GM12878 (cell line): ENCODE results near the gene SEC23A. TPM values are rescaled to one million over a fixed set of nuclear protein-coding genes. Genes with fewer than 3 reads are reported as not detected.

Experiments
- ATAC-seq: fragments of 200-7000 bp; cut with Tn5 transposase; 3 replicates; pipeline ENCODE4 v1.9.1; 2020; ENCODE audit warnings: mild to moderate bottlenecking, moderate library complexity
- BruUV-seq: library from RNA; stranded (reverse); fragments of 400-500 nt; replicated peaks from 2 replicates; lab custom pipeline; 2021; lab: Mats Ljungman, UMichigan
- CTCF ChIA-PET: fragments of 300-600 bp; sonication (Branson Sonifier 250); formaldehyde crosslinking; extraction: SDS; loops from one replicate; lab custom pipeline; 2021; ENCODE audit warnings: inconsistent platforms; lab: Yijun Ruan, JAX
- POLR2A ChIA-PET: fragments of 350-600 bp; formaldehyde crosslinking; extraction: SDS; loops from one replicate; lab custom pipeline; 2021; ENCODE audit warnings: inconsistent platforms; lab: Charles Lee
- RAD21 ChIA-PET: fragments of 300-600 bp; sonication (Branson Sonifier 250); formaldehyde crosslinking; loops from one replicate; lab custom pipeline; 2023; ENCODE audit warnings: antibody characterized with exemption; ENCODE audit not compliant: unreplicated experiment; lab: Charles Lee
- SMC1A ChIA-PET: fragments of 300-600 bp; sonication (Branson Sonifier 250); formaldehyde crosslinking; loops from one replicate; lab custom pipeline; 2023; ENCODE audit not compliant: unreplicated experiment, uncharacterized antibody; lab: Charles Lee
- DNase-seq: peaks from one replicate; pipeline ENCODE4 v3.0.0-alpha.2; 2011; ENCODE audit warnings: low read depth, low spot score
- FAIRE-seq: peaks from 3 replicates; lab custom pipeline; 2011; peaks lifted over from hg19 to GRCh38; lab: Jason Lieb, UNC
- H2AFZ ChIP-seq: 2 replicates; pipeline ENCODE4 v1.6.0; 2011; ENCODE audit warnings: low read depth, low read length, control low read depth; ENCODE audit not compliant: control insufficient read depth
- H3K27ac ChIP-seq: 2 replicates; pipeline ENCODE4 v1.5.1; 2011; ENCODE audit warnings: control low read depth; ENCODE audit not compliant: control insufficient read depth, insufficient read depth
- H3K27me3 ChIP-seq, 2 experiments: replicated peaks in 1 of 2; 2 replicates each; pipeline versions ENCODE4 v1.6.0 to v1.6.1; 2011; ENCODE audit warnings: low read length in 1 of 2; ENCODE audit not compliant: control insufficient read depth in 2 of 2, insufficient read depth in 2 of 2
- H3K36me3 ChIP-seq, 2 experiments: 2 replicates each; pipeline ENCODE4 v1.5.1; 2011; ENCODE audit warnings: low read length in 1 of 2; ENCODE audit not compliant: control insufficient read depth in 2 of 2, insufficient read depth in 2 of 2
- H3K4me1 ChIP-seq: 2 replicates; pipeline ENCODE4 v1.6.1; 2011; ENCODE audit warnings: mild to moderate bottlenecking, low read length, moderate library complexity, mixed read lengths; ENCODE audit not compliant: control insufficient read depth, insufficient read depth
- H3K4me2 ChIP-seq: 2 replicates; pipeline ENCODE4 v1.6.0; 2011; ENCODE audit warnings: control low read depth; ENCODE audit not compliant: control insufficient read depth, insufficient read depth
- H3K4me3 ChIP-seq: fragments of 200-600 bp; sonication (generic); 2 replicates; pipeline ENCODE4 v1.5.1; 2016
- H3K79me2 ChIP-seq: 2 replicates; pipeline ENCODE4 v1.6.0; 2011; ENCODE audit warnings: low read length; ENCODE audit not compliant: control insufficient read depth, insufficient read depth
- H3K9ac ChIP-seq: 2 replicates; pipeline ENCODE4 v1.8.0; 2011; ENCODE audit warnings: low read length, control low read depth, mixed read lengths; ENCODE audit not compliant: control insufficient read depth, insufficient read depth
- H3K9me3 ChIP-seq: replicated peaks from 3 replicates; pipeline ENCODE4 v1.5.1; 2011; ENCODE audit warnings: mild to moderate bottlenecking, low read length; ENCODE audit not compliant: control insufficient read depth, insufficient read depth
- H4K20me1 ChIP-seq: 2 replicates; pipeline ENCODE4 v1.6.0; 2011; ENCODE audit not compliant: control insufficient read depth, insufficient read depth
- ATF3 ChIP-seq: IDR thresholded peaks from 2 replicates; pipeline ENCODE4 v1.6.1; 2011; ENCODE audit warnings: low read depth, mild to moderate bottlenecking, low read length, moderate library complexity, borderline replicate concordance; ENCODE audit errors: extremely low read depth
- BACH1 ChIP-seq: fragments of 450-650 bp; IDR thresholded peaks from 2 replicates; pipeline ENCODE4 v1.6.1; 2017; ENCODE audit warnings: mild to moderate bottlenecking, borderline replicate concordance
- FOS ChIP-seq: IDR thresholded peaks from 3 replicates; pipeline ENCODE4 v1.6.1; 2011; ENCODE audit warnings: borderline replicate concordance; ENCODE audit not compliant: insufficient read length; ENCODE audit errors: extremely low read depth
- GATAD2B ChIP-seq: fragments of 450-650 bp; conservative IDR thresholded peaks from 2 replicates; pipeline ENCODE4 v1.6.1; 2017; ENCODE audit warnings: low read depth, mild to moderate bottlenecking, moderate library complexity
- HDGF ChIP-seq: fragments of 450-650 bp; IDR thresholded peaks from 2 replicates; pipeline ENCODE4 v1.6.1; 2016; ENCODE audit warnings: antibody characterized with exemption
- MAX ChIP-seq: IDR thresholded peaks from 2 replicates; pipeline ENCODE4 v1.6.1; 2012; ENCODE audit warnings: low read depth, low read length, improper control_type of control experiment
- MYC ChIP-seq: IDR thresholded peaks from 2 replicates; pipeline ENCODE4 v1.6.1; 2011; ENCODE audit warnings: mild to moderate bottlenecking, low read length, moderate library complexity, inconsistent platforms; ENCODE audit not compliant: insufficient read depth, insufficient replicate concordance, insufficient read length, severe bottlenecking
- PAX8 ChIP-seq: fragments of 450-650 bp; IDR thresholded peaks from 2 replicates; pipeline ENCODE4 v1.6.1; 2017; ENCODE audit warnings: mild to moderate bottlenecking, moderate library complexity
- POLR2AphosphoS2 ChIP-seq: IDR thresholded peaks from 2 replicates; pipeline ENCODE4 v1.6.1; 2011; ENCODE audit warnings: low read depth, mild to moderate bottlenecking, low read length, improper control_type of control experiment, moderate library complexity
- RELB ChIP-seq: fragments of 450-650 bp; IDR thresholded peaks from 2 replicates; pipeline ENCODE4 v1.6.1; 2017; ENCODE audit warnings: low read depth, mild to moderate bottlenecking, moderate library complexity
- SIX5 ChIP-seq: IDR thresholded peaks from 2 replicates; pipeline ENCODE4 v1.6.1; 2011; ENCODE audit warnings: mild to moderate bottlenecking, low read depth, low read length, moderate library complexity; ENCODE audit not compliant: severe bottlenecking
- SPI1 ChIP-seq: IDR thresholded peaks from 2 replicates; pipeline ENCODE4 v1.6.1; 2011; ENCODE audit warnings: low read depth, mild to moderate bottlenecking, low read length, moderate library complexity, borderline replicate concordance; ENCODE audit not compliant: insufficient read depth
- ZNF217 ChIP-seq: fragments of 450-650 bp; IDR thresholded peaks from 2 replicates; pipeline ENCODE4 v1.6.1; 2017; ENCODE audit warnings: antibody characterized with exemption, mild to moderate bottlenecking
- WGBS: methylation state at CpG from one replicate; pipeline ENCODE4 v1.1.6; 2016; ENCODE audit warnings: low lambda C conversion rate; ENCODE audit not compliant: insufficient replicate concordance, insufficient coverage; ENCODE audit errors: missing lambda C conversion rate; 5-methylcytosine and 5-hydroxymethylcytosine counted together
- in situ Hi-C: fragments of 300-500 bp; cut with MboI; formaldehyde crosslinking; loops from 9 replicates; pipeline ENCODE4 v1.14.3; 2018; ENCODE audit warnings: mixed read lengths
- intact Hi-C: fragments of 100-400 bp; cut with micrococcal nuclease; formaldehyde crosslinking; loops from one replicate; pipeline ENCODE4 v1.14.2; 2022; ENCODE audit not compliant: unreplicated experiment
- polyA plus RNA-seq, 11 experiments: library from polyadenylated mRNA; depleted of rRNA in 4 of 11; unstranded in 6 of 11; stranded (reverse) in 5 of 11; fragments of >200 nt; fragmentation: Nextera tagmentation in 4 of 11; fragmentation: Illumina TruSeq in 1 of 11; extraction: Ambion mirVana in 4 of 11; extraction: Trizol in 1 of 11; gene quantifications; 1 replicate in 1 of 11; 2 replicates in 10 of 11; pipeline versions ENCODE4 v1.2.1 to v1.2.3, GENCODE V29; 2011 to 2016; ENCODE audit warnings: inconsistent platforms in 2 of 11, missing spikeins in 2 of 11, low read depth in 1 of 11
- total RNA-seq, 4 experiments: library from RNA; depleted of rRNA in 3 of 4; stranded (reverse); fragments of >200 nt in 3 of 4; fragmentation: Illumina TruSeq in 1 of 4; extraction: Trizol in 1 of 4; gene quantifications; 2 replicates each; pipeline versions ENCODE4 v1.2.1 to v1.2.3, GENCODE V29; 2013 to 2021

The SEC23A gene
- total and polyA plus RNA-seq, 10 of the 15 experiments (the other 5 are each of a cell fraction or from before 2014, with no cell fraction given) = 13.6 to 63.8 (median 37.3) TPM

- TF ChIP-seq ATF3 = no peak
Observed at GRCh38 chr14:39080886-39081285, 22.1 kb downstream of the SEC23A start (continued).

GRCh38 chr14:39071096-39071495 lies 31.9 kb downstream of the SEC23A start:
- no TSS peak for BruUV-seq
- DNase-seq = no peak
- H3K79me2 ChIP-seq = no peaks in the 10 kb centered on the region
- H3K9ac ChIP-seq = no peak overlapping the region
- no peak overlapping the region for H3K4me2 ChIP-seq
- in situ Hi-C loops (no loop called here), intact Hi-C loops (no loop called here)
- no peaks in the 10 kb centered on the region for H3K4me1 ChIP-seq
- no peak overlapping the region for H2AFZ ChIP-seq
- CTCF ChIA-PET = no interaction called here
- no peaks in the 10 kb centered on the region for H3K9me3 ChIP-seq
- TF ChIP-seq FOS = no peak
- TF ChIP-seq POLR2AphosphoS2 = no peak
- TF ChIP-seq BACH1 = no peak
- no peak for TF ChIP-seq SIX5
- TF ChIP-seq ZNF217 = no peak
- TF ChIP-seq MAX = no peak
- TF ChIP-seq SPI1 = no peak
- TF ChIP-seq RELB = no peak
- TF ChIP-seq GATAD2B = no peak
- TF ChIP-seq PAX8 = no peak
- no peak for TF ChIP-seq MYC
- TF ChIP-seq HDGF = no peak
- 97% methylated on average over 2 of the region's 2 CpGs for WGBS
- peaks cover 1 to 20% of the 10 kb centered on the region in 2 experiments; a peak in 3 of 4 replicates for H3K36me3 ChIP-seq
- no peaks in the 10 kb centered on the region for H3K27me3 ChIP-seq
- no peak overlapping the region for H3K27ac ChIP-seq
- FAIRE-seq = no peak
- SMC1A ChIA-PET = no interaction called here
- H3K4me3 ChIP-seq = no peak overlapping the region
- POLR2A ChIA-PET = interaction anchor here (0.6 kb wide), 1 partner anchor 222 kb away, joined by 3 read pairs; no protein-coding TSS in a partner anchor
- RAD21 ChIA-PET = no interaction called here
- no peak for ATAC-seq
- no peaks in the 10 kb centered on the region for H4K20me1 ChIP-seq
